GM11168 (cell line): Measurements from ENCODE around the gene CASP7.

Source experiments
- in situ Hi-C: fragments of 300-500 bp; cut with MboI; formaldehyde crosslinking; loops from one replicate; pipeline ENCODE4 v1.12.0; 2022; ENCODE audit warnings: low sequenced_read_pairs; ENCODE audit not compliant: unreplicated experiment

The CASP7 gene

DNA sequence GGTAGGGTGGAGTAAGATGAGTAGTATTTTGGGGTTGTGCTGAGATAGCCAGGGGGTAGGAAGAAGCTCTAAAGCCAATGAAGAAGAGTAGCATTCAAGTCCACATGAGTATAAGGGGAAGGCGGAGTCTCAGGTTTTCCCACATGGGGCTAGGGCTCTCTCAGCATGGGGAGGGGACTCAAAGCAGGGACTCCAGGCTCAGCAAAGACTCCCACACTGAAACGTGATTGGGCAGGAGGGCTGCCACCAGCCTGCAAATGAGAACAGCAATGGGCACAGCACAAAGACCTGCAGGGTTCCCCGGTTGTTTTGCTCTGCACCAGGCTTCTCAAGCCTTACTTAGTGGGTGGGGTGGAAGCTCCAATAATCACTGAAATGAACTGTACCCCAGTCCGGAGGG lies 14.4 kb upstream of the CASP7 start:
- in situ Hi-C loops: no loop called here

DNA sequence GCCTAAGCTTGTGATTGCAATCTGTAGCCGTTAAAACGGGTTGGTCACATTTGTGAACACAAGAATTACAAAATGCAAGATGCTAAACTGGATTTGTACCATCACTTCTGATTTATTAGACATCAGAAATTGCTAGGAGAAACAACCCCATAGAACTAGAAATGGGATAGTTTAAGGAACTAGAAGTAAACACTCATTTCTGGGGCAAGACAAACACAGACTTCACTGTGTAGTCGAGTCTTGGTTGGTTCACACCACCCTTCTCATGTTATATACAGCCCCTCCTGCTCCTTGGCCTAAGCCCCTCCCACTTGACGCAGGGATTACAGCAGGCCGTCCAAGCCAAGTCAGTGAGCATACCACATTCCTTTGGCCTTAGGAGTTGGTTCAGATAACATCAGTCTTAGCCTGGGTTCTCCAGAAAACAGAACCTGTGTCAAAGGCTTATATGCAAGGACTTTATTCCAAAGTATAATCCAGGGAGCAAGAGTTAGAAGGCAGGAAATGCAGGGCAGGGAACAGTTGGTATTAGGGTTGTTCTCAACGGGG lies 13.8 kb upstream of the CASP7 start:
- in situ Hi-C loops: no loop called here

DNA sequence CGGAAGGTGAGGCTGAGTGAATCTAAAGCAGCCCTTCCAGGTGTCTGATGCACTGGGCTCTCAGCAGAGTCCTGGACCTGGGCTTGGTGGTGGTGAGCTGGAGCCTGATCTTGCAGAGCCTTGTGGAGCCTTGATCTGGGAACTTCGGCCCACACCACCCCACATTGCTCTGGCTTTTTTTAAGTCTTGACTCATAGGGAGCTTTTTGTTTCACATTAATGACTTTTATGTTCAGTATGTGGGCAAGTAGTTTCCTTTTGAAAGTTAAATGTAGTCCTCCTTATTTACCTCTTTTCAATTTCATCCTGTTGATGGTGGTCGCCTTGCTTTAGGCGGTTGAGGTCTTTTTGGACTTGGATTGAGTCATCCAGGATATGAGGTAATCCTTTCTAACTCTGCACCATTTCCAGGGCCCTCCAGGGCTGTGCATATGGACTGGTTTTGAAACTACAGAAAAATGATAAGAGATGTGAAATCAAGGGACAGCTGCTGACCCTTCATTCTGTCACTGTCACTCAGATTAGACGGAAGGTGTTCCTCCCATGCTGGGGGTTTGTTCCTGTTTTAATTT lies 12.9 kb upstream of the CASP7 start:
- in situ Hi-C loops: no loop called here

DNA sequence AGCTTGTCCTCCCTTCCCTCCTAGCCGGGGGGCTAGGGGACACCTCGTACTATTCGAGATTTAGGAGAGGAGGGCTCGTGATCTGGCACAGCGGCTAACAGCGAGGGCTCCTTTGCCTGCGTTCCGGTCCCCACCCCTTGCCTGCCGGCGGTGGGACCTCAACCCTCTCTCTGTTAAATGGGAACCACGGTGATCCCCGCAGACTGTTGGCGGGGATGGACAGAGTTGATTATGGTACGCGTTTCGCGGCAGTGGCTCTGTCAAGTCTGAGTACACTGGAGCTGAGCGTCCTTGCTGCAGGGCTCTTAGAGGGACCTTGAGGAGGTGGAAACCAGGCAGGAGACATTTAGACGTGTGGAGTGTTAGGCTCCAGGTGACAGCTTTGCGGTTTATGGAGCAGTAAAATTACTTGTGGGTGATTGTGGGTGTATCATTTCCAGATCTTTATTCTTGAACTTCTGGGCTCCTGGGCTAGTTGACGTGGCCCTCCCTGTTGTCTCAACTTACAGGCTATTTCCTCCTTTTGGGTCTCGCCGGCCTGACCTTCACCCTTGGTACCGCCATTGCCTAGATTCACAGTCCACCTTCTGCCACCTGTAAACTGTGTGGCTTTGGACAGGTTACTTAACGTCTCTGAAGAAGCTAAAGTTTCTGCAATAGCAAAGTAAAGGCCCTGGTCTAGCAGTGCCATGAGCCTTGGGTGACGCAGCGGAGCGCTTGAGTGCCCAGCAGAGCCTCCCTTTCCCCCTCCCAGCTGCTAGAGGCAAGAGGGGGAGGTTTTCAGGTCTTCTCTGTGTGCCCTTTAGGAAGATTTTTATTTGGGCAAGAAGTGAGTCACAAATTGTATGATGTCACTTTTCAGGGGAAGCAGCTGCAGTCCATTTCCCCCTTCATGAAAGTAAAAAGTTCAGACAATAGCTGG lies 739 bp downstream of the CASP7 start:
- in situ Hi-C loops: no loop called here

DNA sequence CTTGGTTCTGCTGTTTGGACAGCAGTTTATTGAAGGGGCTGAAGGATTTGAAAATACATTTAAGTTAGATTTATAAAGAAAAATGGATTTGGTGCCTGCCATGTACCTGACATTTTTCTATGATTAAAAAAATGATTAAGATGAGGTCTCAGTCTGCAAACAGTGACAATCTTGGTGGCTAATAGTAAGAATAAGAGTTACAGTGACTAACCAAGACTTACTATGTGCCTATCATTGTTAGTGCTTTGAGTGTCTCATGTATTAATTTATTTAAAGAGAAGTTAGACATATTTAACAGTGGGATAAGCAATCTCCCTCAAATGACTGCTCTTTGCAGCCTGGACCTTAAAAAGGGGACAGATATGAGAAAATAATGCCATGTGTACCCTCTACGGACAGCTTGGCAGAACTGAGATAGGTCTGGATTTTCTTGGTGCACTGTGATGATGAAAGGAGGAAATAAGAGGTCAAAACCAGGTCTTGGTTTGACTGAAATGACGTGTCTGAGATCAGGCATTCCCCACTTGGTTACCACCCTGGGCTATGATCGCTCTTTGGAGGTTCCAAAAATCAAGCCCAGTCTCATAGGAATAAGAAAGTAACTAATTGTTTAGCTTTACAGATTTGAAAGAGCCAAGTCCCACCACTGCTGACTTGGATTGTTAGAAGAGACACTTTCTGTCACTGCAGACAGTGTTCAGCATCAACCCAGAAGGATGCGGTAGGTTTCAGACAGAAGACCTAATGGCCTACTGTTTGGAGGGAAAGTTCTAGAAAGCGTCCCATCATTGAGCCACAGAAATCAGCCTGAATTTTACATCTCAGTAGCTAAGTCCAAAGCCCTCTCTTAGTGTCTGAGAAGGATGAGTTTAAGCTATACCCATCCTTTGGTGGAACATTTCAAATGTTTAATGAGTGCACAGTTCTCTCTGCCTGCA lies 2.1 kb downstream of the CASP7 start:
- in situ Hi-C loops: no loop called here

DNA sequence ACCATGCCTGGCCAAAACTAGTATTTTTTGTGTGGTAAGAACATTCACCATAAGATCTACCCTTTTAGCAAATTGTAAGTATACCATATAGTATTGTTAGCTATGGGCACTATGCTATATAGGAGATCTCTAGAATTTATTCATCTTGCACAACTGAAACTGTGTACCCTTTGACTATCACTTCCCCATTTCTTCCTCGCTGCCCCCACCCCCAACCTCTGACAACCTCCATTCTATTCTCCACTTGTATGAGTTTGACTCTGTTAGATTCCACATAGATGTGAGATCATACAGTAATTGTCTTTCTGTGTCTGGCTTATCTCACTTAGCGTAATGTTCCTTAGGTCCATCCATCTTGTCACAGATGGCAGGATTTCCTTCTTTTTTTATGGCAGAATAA lies 3.6 kb downstream of the CASP7 start:
- in situ Hi-C loops: no loop called here

DNA sequence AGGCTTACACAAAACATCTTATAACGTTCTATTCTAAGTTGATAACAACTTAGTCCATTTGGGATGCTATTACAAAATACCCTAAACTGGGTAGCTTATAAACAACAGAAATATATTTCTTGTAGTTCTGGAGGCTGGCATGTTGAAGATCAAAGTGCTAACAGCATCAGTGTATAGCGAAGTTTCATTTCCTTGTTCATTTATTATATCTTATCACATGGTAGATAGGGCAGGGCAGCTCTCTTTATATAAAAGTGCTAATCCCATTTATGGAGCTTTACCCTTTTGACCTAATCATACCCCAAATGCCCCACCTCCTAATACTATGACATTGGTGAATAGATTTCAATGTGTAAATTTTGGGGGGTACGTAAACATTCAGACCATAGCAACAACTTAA lies 6.3 kb downstream of the CASP7 start:
- in situ Hi-C loops: no loop called here

DNA sequence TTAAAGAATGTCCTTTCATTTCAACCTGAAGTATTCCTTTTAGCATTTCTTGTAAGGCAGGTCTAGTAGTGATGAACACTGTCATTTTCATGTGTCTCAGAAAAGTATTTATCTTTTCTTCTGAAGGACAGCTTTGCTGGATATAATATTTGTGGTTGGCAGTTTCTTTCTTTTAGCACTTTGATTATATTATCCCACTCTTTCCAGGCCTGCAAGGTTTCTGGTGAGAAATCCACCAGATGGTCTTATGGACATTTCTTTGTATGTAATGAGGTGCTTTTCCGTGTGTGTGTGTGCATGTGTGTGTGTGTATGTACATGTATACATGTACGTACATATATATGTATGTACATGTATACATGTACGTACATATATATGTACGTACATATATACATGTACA lies 7.3 kb downstream of the CASP7 start:
- in situ Hi-C loops: no loop called here

DNA sequence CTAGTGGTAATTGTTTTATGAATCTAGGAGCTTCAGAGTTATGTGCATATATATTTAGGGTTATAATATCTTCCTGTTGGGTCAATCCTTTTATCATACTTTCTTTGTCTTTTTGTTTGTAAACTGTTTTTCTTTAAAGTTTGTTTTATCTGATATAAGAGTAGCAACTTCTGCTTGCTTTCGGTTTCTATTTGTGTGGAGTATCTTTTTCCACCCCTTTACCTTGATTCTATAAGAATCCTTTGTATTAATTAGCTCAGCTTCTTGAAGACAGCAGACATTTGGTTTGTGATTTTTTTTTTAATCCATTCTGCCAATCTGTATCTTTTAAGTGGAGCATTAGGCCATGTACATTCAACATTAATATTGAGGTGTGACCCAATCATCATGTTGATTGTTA lies 9.3 kb downstream of the CASP7 start:
- in situ Hi-C loops: no loop called here

DNA sequence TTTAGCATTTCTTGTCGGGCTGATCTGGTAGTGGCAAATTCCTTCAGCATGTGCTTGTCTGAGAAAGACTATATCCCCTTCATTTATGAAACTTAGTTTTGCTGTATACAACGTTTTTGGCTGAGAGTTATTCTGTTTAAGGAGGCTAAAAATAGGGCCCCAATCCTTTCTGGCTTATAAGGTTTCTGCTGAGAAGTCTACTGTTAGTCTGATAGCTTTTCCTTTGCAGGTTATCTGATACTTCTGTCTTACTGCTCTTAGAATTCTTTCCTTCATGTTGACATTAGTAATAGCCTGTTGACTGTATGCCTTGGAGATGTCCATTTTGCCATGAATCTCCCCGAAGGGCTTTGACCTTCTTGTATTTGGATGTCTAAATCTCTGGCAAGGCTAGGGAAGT lies 9.9 kb downstream of the CASP7 start:
- in situ Hi-C loops: no loop called here

DNA sequence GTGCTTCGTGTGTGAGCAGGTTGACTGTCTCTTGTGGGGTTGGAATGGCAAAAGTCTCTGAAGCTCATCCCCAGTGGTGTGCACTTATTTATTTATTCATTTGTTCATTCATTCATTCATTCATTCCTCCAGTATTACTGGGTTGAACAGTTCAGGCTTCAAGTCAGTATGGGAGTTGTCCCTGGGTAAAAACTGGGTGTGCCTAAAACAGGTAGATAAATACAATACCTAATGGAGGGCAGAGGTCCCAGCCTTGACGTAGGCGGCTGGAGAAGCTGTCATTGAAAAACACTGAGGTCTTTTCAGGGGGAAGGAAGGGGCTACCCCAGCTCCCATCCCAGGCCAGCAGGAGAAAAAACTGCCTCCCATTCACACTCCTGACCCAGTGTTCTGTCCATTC lies 11.0 kb downstream of the CASP7 start:
- in situ Hi-C loops: no loop called here

DNA sequence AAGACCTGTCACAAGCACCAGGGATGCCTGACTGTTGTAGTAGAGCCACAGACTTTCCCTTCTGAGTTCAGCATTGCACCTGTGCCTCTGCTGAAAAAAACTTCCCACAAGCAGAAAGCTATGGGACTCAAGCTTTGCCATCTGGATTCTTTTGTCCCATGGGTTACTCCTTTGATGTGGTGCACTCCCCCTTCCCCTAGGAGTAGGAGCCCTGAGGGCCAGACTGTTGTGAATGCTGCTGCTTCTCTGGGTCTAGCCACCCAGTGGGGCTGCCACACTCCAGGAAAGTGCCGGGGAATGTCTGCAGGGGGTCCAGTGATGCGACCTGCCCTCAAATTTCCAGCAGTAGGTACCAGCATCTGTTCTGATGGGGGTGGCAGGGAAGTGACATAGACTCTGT lies 11.7 kb downstream of the CASP7 start:
- in situ Hi-C loops: no loop called here

DNA sequence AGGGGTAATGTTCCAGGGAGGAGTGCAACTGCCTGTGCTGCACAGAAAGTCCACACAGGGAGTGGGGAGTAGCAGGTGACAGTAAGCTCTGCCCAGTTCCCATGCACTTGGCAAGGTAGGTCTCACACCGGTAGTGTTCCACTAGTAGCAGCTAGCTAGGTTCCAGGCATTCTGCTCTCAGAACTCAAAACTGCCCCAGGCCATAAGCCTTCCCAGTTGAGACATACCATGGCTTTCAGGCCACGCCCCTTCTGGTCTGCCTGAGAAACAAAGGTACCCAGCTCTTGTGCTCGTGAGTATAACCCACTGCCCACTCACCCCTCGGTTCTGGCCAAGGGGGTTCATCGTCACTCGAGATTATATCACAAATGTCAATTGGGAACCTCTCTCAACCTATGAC lies 12.6 kb downstream of the CASP7 start:
- in situ Hi-C loops: no loop called here

DNA sequence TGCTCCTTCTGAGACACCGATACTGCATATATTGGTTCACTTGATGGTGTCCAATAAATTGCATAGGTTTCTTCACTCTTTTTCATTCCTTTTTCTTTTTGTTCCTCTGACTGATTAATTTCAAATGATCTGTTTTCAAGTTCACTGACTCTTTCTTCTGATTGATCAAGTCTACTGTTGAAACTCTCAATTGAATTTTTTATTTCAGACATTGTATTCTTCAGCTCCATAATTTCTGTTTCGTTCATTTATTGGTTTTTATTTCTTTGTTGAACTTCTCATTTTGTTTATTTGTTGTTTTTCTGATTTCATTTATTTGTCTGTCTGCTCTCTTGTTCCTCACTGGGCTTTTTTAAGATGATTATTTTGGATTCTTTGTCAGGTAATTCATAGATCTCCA lies 13.6 kb downstream of the CASP7 start:
- in situ Hi-C loops: no loop called here

DNA sequence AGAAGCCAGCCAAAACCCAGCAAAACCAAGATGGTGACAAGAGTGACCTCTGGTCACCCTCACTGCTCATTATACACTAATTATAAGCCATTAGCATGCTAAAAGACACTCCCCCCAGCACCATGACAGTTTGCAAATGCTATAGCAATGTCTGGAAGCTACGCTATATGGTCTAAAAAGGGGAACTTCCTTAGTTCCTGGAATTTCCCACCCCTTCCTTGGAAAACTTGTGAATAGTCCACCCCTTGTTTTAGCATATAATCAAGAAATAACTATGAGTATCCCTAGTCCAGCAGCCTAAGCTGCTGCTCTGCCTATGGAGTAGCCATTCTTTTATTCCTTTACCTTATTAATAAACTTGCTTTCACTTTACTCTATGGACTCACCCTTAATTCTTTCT lies 16.0 kb downstream of the CASP7 start:
- in situ Hi-C loops: no loop called here

DNA sequence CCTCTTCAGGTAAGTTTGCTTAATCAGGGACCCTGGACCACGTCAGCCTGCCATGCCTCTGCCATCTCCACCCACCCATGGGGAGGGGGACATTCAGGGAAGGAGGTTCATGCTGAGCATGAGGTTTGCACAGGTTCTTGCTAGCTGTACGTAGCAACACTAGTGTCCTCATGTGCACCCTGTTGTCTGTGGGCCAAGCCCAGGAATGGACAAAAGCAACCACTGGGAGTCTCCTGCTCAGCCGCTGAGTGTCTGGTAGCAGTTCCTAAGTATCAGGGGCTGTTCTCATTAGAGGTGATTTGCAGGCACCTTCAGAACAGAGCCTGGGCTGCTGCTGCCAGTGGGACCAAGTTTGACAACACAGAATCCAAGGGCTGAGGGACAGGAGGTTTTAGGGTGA lies 17.9 kb downstream of the CASP7 start:
- in situ Hi-C loops: no loop called here

DNA sequence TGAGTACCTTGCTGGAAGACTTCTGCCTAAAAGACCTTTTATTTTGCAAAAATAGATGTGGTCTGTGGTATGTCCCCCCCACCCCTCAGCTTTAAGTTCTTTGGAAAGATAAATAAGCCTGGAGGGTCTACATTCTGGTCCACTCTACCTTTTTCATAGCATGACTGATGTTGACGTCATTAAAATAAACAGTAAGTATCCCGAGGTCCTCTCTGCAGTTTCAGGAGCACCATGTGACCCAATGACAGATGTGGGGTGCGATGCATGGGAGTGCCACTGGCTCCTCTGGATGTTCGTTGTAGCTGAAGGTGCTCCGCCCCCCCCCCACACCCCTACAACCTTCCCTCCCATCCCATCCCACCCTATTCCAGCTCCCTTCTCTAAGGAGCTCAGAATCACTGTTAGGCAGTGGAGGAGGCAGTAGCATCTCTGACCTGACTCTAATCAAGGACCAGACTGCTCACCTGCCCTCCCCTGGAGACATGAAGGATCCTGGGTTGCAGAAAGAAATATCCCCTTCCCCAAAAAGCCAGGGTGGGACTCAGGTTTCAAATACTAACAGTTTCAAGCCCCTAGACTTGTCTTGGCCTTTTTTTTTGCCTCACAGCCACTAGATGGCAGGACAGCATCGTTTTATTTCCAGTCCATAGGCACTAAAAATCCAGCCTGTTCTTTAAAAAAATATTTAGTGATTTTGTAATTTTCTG lies 25.1 kb downstream of the CASP7 start:
- in situ Hi-C loops: loop anchor here (10.0 kb wide), 1 partner anchor 400 kb away; no protein-coding TSS in a partner anchor

DNA sequence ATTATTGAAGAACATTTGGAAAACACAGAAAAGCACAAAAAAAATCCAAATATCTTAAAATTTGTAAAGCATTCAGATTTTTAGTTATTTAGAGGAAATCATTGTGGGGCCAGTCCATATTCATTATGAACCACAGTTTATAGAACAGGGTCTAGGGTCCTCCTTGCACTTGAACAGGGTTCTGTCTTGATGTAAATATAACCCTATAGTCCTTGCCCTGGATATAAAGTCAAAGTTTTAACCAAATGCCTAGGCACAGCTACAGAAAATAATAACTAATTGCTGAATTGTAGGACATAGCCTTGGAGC lies 25.6 kb downstream of the CASP7 start:
- in situ Hi-C loops: loop anchor here (10.0 kb wide), 1 partner anchor 400 kb away; no protein-coding TSS in a partner anchor

DNA sequence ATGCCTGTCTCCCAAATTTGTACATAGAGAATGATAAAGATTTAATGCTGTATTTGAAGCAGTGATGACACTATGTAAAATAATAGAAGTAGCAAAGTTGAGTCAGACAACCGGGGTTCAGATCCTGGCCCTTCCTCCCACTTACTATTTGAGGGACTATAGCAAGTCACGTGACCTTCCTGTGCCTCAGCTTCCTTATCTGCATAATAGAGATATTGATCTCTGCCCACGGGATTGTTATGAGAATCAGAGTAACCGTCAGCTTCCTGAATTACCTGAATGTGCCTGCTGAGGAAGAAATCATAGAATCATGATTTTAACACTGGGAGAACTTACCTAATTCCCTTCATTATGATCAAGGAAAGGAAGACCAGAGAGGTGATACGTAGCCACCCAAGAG lies 26.9 kb downstream of the CASP7 start:
- in situ Hi-C loops: loop anchor here (10.0 kb wide), 1 partner anchor 398 kb away; no protein-coding TSS in a partner anchor

DNA sequence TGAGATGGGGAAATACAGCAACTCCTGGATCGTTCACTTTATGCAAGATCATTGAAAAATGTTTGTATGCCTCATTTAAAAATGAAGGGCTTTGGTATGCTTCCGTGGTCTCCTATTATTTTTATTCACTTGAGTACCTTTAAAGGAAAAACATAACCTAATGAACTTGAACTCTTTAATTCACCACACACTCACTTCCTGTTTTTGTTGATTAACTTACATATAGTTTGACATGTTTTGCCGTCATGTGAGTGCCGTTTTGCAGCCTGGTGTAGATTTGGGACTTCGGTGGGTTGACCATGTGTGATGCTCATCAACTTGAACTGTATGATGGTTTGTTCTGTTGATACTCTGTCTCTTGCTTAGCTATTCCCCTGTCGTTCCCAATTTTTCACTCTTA lies 28.9 kb downstream of the CASP7 start:
- in situ Hi-C loops: loop anchor here (10.0 kb wide), 1 partner anchor 396 kb away; no protein-coding TSS in a partner anchor
